Activated CD4-positive, alpha-beta T cell treated with anti-CD3 and anti-CD28 coated beads, Interleukin-2, amount 10 ng/mL, durations not matched to agents 24 days and 14 days (primary cell): ENCODE measurements around the gene LRP8. TPM values are rescaled to one million over a fixed set of nuclear protein-coding genes. Genes with fewer than 3 reads are reported as not detected.
A peak's percentile ranks its signal among the peaks of the same experiment; 100 is the strongest.

Experiments used
- DNase-seq: peaks from one replicate; pipeline ENCODE4 v3.0.0; 2022
- H3K27ac Mint-ChIP-seq: one replicate; pipeline ENCODE4 v1.8.0; 2022; ENCODE audit warnings: mild to moderate bottlenecking, mixed read lengths
- H3K27me3 Mint-ChIP-seq: one replicate; pipeline ENCODE4 v1.8.0; 2022; ENCODE audit warnings: mixed read lengths
- H3K36me3 Mint-ChIP-seq: one replicate; pipeline ENCODE4 v1.8.0; 2022; ENCODE audit warnings: low read depth, mild to moderate bottlenecking, mixed read lengths
- H3K4me1 Mint-ChIP-seq: one replicate; pipeline ENCODE4 v1.8.0; 2021; ENCODE audit warnings: mixed read lengths
- H3K4me3 Mint-ChIP-seq: one replicate; pipeline ENCODE4 v1.8.0; 2022; ENCODE audit warnings: mild to moderate bottlenecking, moderate library complexity, mixed read lengths
- H3K9me3 Mint-ChIP-seq: one replicate; pipeline ENCODE4 v1.8.0; 2021; ENCODE audit warnings: mixed read lengths
- intact Hi-C: fragments of 100-400 bp; cut with micrococcal nuclease; formaldehyde crosslinking; loops from one replicate; pipeline ENCODE4 v1.15.1; 2023
- total RNA-seq: library from RNA; stranded (reverse); gene quantifications from 2 replicates; pipeline ENCODE4 v1.2.3, GENCODE V29; 2022

The LRP8 gene
- total RNA-seq, 1 donor from 2014 or later = 81.6 TPM

DNA sequence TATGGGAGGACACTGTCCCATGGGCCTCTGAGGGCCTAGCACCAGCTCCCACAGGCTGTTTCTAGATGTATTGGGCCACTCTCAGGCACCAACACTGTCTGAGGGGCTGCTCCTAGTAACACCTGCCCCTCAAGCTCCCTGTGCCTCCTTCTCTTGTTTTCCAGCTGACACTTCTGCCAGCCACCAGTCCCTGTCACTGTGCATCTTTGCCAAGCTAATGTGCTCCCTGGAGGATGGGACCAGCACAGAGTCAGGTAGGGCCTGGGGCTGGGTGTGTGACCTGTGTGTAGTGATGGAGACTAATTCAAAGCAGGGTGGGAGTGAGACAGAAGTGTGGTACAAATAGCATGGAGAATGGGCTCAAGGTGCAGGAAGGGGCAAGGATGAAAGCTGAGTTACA is 60.1 kb downstream of the LRP8 start:
- DNase-seq = no peak
- intact Hi-C loops = no loop called here
- H3K9me3 Mint-ChIP-seq = no peaks in the 10 kb centered on the region
- no peak overlapping the region for H3K27ac Mint-ChIP-seq
- peaks cover 2% of the 10 kb centered on the region for H3K4me1 Mint-ChIP-seq
- H3K27me3 Mint-ChIP-seq = no peaks in the 10 kb centered on the region
- H3K4me3 Mint-ChIP-seq = no peak overlapping the region
- peaks cover 56% of the 10 kb centered on the region for H3K36me3 Mint-ChIP-seq

- DNase-seq = no peak
- intact Hi-C loops = no loop called here
- H3K4me3 Mint-ChIP-seq = no peak overlapping the region
- no peak overlapping the region for H3K27ac Mint-ChIP-seq
- peaks cover 2% of the 10 kb centered on the region for H3K4me1 Mint-ChIP-seq
- peaks cover 60% of the 10 kb centered on the region for H3K36me3 Mint-ChIP-seq
- no peaks in the 10 kb centered on the region for H3K27me3 Mint-ChIP-seq
- no peaks in the 10 kb centered on the region for H3K9me3 Mint-ChIP-seq
These were observed 61.8 kb downstream of the LRP8 start for GRCh38 chr1:53266038-53266437.

GRCh38 chr1:53265581-53265980 is 62.3 kb downstream of the LRP8 start:
- no peak overlapping the region for H3K27ac Mint-ChIP-seq
- no peak overlapping the region for H3K4me3 Mint-ChIP-seq
- intact Hi-C loops = no loop called here

GRCh38 chr1:53264048-53264447 is 63.8 kb downstream of the LRP8 start:
- Mint-ChIP-seq H3K4me3 (no peak overlapping the region), H3K27ac (no peak overlapping the region), H3K4me1 (no peaks in the 10 kb centered on the region), H3K9me3 (no peaks in the 10 kb centered on the region), H3K27me3 (no peaks in the 10 kb centered on the region), H3K36me3 (peaks cover 65% of the 10 kb centered on the region)
- intact Hi-C loops = no loop called here
- no peak for DNase-seq

More at GRCh38 chr1:53265581-53265980, 62.3 kb downstream of the LRP8 start:
- H3K4me1 Mint-ChIP-seq = peaks cover 2% of the 10 kb centered on the region
- peaks cover 62% of the 10 kb centered on the region for H3K36me3 Mint-ChIP-seq
- H3K9me3 Mint-ChIP-seq = no peaks in the 10 kb centered on the region
- H3K27me3 Mint-ChIP-seq = no peaks in the 10 kb centered on the region
- no peak for DNase-seq

GRCh38 chr1:53262000-53262399 is 65.9 kb downstream of the LRP8 start:
- no peaks in the 10 kb centered on the region for H3K9me3 Mint-ChIP-seq
- H3K4me3 Mint-ChIP-seq = no peak overlapping the region
- no peaks in the 10 kb centered on the region for H3K4me1 Mint-ChIP-seq
- intact Hi-C loops = no loop called here
- no peaks in the 10 kb centered on the region for H3K27me3 Mint-ChIP-seq
- no peak overlapping the region for H3K27ac Mint-ChIP-seq
- peaks cover 76% of the 10 kb centered on the region for H3K36me3 Mint-ChIP-seq
- no peak for DNase-seq

DNA sequence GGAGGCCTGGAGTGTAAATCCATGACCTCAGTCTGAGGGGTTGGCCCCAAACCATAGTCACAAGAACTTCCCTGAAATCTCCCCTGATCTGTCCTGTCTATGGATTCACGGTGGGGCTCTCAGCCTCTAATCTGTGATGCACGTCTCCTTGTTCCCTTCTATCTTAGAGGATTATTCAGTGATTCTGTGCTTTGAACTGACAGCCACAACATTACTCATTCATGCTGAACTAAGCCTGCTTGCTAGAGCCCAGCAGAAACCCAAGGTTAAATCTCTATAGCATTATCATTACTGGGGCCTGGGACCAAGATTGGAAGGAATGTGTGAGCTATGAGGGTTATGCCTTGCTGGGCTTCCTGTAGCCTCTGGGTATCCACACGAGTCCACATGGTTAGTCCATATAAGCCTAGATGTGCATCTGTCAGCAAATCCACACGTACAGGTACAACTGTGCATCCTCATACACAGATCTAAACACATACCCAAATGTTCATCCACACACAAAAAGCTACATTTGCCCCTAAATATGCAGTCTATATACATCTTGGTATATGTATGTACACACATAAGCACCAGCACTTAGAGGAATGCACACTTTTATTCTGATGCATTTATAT is 67.1 kb downstream of the LRP8 start:
- intact Hi-C loops = no loop called here
- Mint-ChIP-seq H3K36me3 (peaks cover 74% of the 10 kb centered on the region), H3K9me3 (no peaks in the 10 kb centered on the region), H3K27ac (no peak overlapping the region), H3K4me3 (no peak overlapping the region), H3K4me1 (no peaks in the 10 kb centered on the region), H3K27me3 (no peaks in the 10 kb centered on the region)
- DNase-seq = no peak

- peaks cover 70% of the 10 kb centered on the region for H3K36me3 Mint-ChIP-seq
- intact Hi-C loops = no loop called here
- H3K27me3 Mint-ChIP-seq = no peaks in the 10 kb centered on the region
- no peaks in the 10 kb centered on the region for H3K9me3 Mint-ChIP-seq
- H3K27ac Mint-ChIP-seq = no peak overlapping the region
- H3K4me1 Mint-ChIP-seq = no peaks in the 10 kb centered on the region
- no peak overlapping the region for H3K4me3 Mint-ChIP-seq
- no peak for DNase-seq
These were observed 67.9 kb downstream of the LRP8 start for GRCh38 chr1:53259932-53260331.

DNA sequence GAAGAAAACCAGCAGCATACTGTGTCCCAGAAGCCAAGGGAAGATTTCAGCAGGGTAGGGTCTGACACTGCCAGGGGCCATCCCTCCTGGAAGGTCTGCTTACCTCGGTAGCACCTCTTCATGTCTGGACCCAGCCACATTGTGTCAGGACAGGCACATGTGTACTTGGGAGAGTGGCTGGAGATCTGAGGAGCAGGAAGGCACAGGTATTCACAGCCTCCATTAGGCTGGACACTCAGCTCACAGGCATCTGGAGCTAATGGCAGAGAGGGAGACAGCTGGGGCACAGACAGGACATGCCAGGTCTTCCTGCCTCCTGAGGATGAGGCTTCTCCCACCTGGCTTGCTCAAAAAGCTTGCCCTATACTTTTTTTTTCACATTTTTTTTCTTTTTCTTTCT is 69.7 kb downstream of the LRP8 start:
- intact Hi-C loops = no loop called here
- Mint-ChIP-seq H3K4me1 (no peaks in the 10 kb centered on the region), H3K36me3 (peaks cover 69% of the 10 kb centered on the region), H3K9me3 (no peaks in the 10 kb centered on the region), H3K27ac (peak overlapping the region; percentile 34), H3K27me3 (no peaks in the 10 kb centered on the region), H3K4me3 (no peak overlapping the region)
- DNase-seq = no peak

- Mint-ChIP-seq H3K4me1 (no peaks in the 10 kb centered on the region), H3K27ac (no peak overlapping the region), H3K9me3 (no peaks in the 10 kb centered on the region), H3K36me3 (peaks cover 66% of the 10 kb centered on the region), H3K4me3 (no peak overlapping the region), H3K27me3 (no peaks in the 10 kb centered on the region)
- no peak for DNase-seq
- intact Hi-C loops = no loop called here
These were observed 70.3 kb downstream of the LRP8 start for GRCh38 chr1:53257454-53258081.

- Mint-ChIP-seq H3K27ac (no peak overlapping the region), H3K9me3 (no peaks in the 10 kb centered on the region), H3K4me1 (no peaks in the 10 kb centered on the region), H3K4me3 (no peak overlapping the region), H3K27me3 (no peaks in the 10 kb centered on the region), H3K36me3 (peaks cover 65% of the 10 kb centered on the region)
- intact Hi-C loops = no loop called here
- no peak for DNase-seq
These were observed 71.1 kb downstream of the LRP8 start for GRCh38 chr1:53256511-53257453.

DNA sequence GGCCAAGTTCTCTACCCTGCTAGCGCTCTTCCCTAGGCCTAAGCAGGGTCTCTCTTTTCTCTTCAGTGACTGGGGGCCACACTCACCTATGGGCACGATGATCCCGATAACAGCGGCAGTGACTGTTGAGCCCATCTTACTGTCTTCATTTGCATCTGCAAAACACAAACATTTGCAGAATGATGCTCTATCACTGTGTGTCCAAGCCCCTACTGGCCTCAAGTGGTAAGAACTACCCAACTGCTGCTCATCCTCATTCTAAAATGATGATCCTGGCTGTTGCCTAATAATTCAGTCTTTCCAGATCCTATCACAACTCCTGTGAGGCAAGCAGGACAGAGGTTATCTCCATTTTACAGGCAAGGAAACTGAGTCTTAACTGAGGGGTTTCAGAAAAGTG is 72.8 kb downstream of the LRP8 start:
- Mint-ChIP-seq H3K4me3 (no peak overlapping the region), H3K36me3 (peaks cover 64% of the 10 kb centered on the region), H3K4me1 (no peaks in the 10 kb centered on the region)

GRCh38 chr1:53254011-53254640 is 73.7 kb downstream of the LRP8 start:
- Mint-ChIP-seq H3K9me3 (no peaks in the 10 kb centered on the region), H3K4me1 (no peaks in the 10 kb centered on the region), H3K27me3 (no peaks in the 10 kb centered on the region), H3K36me3 (peaks cover 64% of the 10 kb centered on the region), H3K4me3 (no peak overlapping the region), H3K27ac (no peak overlapping the region)
- no peak for DNase-seq
- intact Hi-C loops = no loop called here

More for the DNA sequence above, 72.8 kb downstream of the LRP8 start:
- Mint-ChIP-seq H3K27ac (no peak overlapping the region), H3K27me3 (no peaks in the 10 kb centered on the region), H3K9me3 (no peaks in the 10 kb centered on the region)
- no peak for DNase-seq
- intact Hi-C loops = no loop called here

- Mint-ChIP-seq H3K27ac (no peak overlapping the region), H3K27me3 (no peaks in the 10 kb centered on the region), H3K4me3 (no peak overlapping the region), H3K4me1 (no peaks in the 10 kb centered on the region), H3K36me3 (peaks cover 59% of the 10 kb centered on the region), H3K9me3 (no peaks in the 10 kb centered on the region)
- no peak for DNase-seq
- intact Hi-C loops = no loop called here
These were observed 77.5 kb downstream of the LRP8 start for GRCh38 chr1:53250325-53250724.

DNA sequence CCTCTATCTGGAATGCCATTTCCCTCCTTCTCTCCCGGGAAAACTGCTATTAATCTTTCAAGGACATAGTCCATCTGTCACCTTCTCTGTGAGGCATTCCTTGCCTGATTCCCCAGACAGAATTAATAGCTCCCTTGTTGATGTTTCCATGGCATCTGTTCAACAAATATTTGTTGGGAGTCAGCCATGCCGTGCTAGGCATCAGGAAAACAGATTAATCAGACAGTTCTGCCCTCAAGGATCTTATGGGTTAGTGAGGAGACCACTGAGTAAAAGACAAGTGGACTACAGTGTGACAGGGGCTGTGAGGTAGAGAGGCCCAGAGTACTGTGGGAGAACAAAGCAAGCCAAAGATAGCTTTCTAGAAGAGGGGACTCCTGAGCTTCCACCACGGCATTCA is 78.2 kb downstream of the LRP8 start:
- Mint-ChIP-seq H3K27me3 (no peaks in the 10 kb centered on the region), H3K27ac (no peak overlapping the region), H3K4me1 (no peaks in the 10 kb centered on the region), H3K36me3 (peaks cover 58% of the 10 kb centered on the region), H3K4me3 (no peak overlapping the region), H3K9me3 (no peaks in the 10 kb centered on the region)
- intact Hi-C loops = loop anchor here (5.0 kb wide), 1 partner anchor 43 kb away; no protein-coding TSS in a partner anchor
- no peak for DNase-seq
